ENCODE measurements around the gene FLNC. TPM values are rescaled to one million over a fixed set of nuclear protein-coding genes. Genes with fewer than 3 reads are reported as not detected.

Gene FLNC
- total RNA-seq, 1 donor from 2014 or later: 31.9 TPM

GRCh38 chr7:128892521-128893250 lies 62.5 kb downstream of the FLNC start:
- Histone ChIP-seq H3K36me3 (no peaks in the 10 kb centered on the region), H3K9me3 (no peaks in the 10 kb centered on the region), H3K27me3 (no peaks in the 10 kb centered on the region), H3K4me1 (peaks cover 28% of the 10 kb centered on the region), H3K4me3 (no peak overlapping the region), H3K27ac (no peak overlapping the region)
- intact Hi-C loops (cut with DNase I): no loop called here
- TF ChIP-seq POLR2AphosphoS5 (IDR thresholded peaks at IDR 0.05; ENCODE audit: insufficient read depth in 1 of 2, low read depth in 1 of 2): no peak
- no peak for TF ChIP-seq CTCF (IDR thresholded peaks at IDR 0.05)
- TF ChIP-seq POLR2A (IDR thresholded peaks at IDR 0.05): no peak
- no peak for DNase-seq (ENCODE audit: extremely low spot score in 2 of 2)

GRCh38 chr7:128893251-128894100 lies 63.3 kb downstream of the FLNC start:
- TF ChIP-seq CTCF (IDR thresholded peaks at IDR 0.05) (no peak), POLR2AphosphoS5 (IDR thresholded peaks at IDR 0.05; ENCODE audit: insufficient read depth in 1 of 2, low read depth in 1 of 2) (no peak), POLR2A (IDR thresholded peaks at IDR 0.05) (no peak)

GRCh38 chr7:128894101-128894440 lies 63.9 kb downstream of the FLNC start:
- H3K36me3 ChIP-seq: no peaks in the 10 kb centered on the region
- no peak overlapping the region for H3K27ac ChIP-seq
- no peak for DNase-seq (ENCODE audit: extremely low spot score in 2 of 2)
- H3K27me3 ChIP-seq: no peaks in the 10 kb centered on the region
- intact Hi-C loops (cut with DNase I): no loop called here
- H3K4me3 ChIP-seq: no peak overlapping the region
- H3K4me1 ChIP-seq: peaks cover 28% of the 10 kb centered on the region
- no peaks in the 10 kb centered on the region for H3K9me3 ChIP-seq
- TF ChIP-seq POLR2AphosphoS5 (IDR thresholded peaks at IDR 0.05; ENCODE audit: insufficient read depth in 1 of 2, low read depth in 1 of 2): no peak
- no peak for TF ChIP-seq POLR2A (IDR thresholded peaks at IDR 0.05)
- no peak for TF ChIP-seq CTCF (IDR thresholded peaks at IDR 0.05)

More at GRCh38 chr7:128893251-128894100, 63.3 kb downstream of the FLNC start:
- no peaks in the 10 kb centered on the region for H3K27me3 ChIP-seq
- H3K4me1 ChIP-seq: peaks cover 28% of the 10 kb centered on the region
- intact Hi-C loops (cut with DNase I): no loop called here
- no peak overlapping the region for H3K27ac ChIP-seq
- no peaks in the 10 kb centered on the region for H3K9me3 ChIP-seq
- no peak overlapping the region for H3K4me3 ChIP-seq
- no peaks in the 10 kb centered on the region for H3K36me3 ChIP-seq
- DNase-seq (ENCODE audit: extremely low spot score in 2 of 2): no peak

- intact Hi-C loops (cut with DNase I): no loop called here
- H3K27ac ChIP-seq: no peak overlapping the region
- no peak overlapping the region for H3K4me3 ChIP-seq
- H3K4me1 ChIP-seq: peaks cover 28% of the 10 kb centered on the region
- TF ChIP-seq CTCF (IDR thresholded peaks at IDR 0.05): no peak
- no peak for TF ChIP-seq POLR2AphosphoS5 (IDR thresholded peaks at IDR 0.05; ENCODE audit: insufficient read depth in 1 of 2, low read depth in 1 of 2)
- no peak for TF ChIP-seq POLR2A (IDR thresholded peaks at IDR 0.05)
- H3K36me3 ChIP-seq: no peaks in the 10 kb centered on the region
- no peak for DNase-seq (ENCODE audit: extremely low spot score in 2 of 2)
- H3K9me3 ChIP-seq: no peaks in the 10 kb centered on the region
- no peaks in the 10 kb centered on the region for H3K27me3 ChIP-seq
These were observed 65.1 kb downstream of the FLNC start for GRCh38 chr7:128895320-128895719.

GRCh38 chr7:128899392-128899791 lies 69.2 kb downstream of the FLNC start:
- TF ChIP-seq POLR2AphosphoS5 (IDR thresholded peaks at IDR 0.05; ENCODE audit: insufficient read depth in 1 of 2, low read depth in 1 of 2) (no peak), CTCF (IDR thresholded peaks at IDR 0.05) (no peak), POLR2A (IDR thresholded peaks at IDR 0.05) (no peak)
- intact Hi-C loops (cut with DNase I): no loop called here
- Histone ChIP-seq H3K4me1 (peaks cover 7% of the 10 kb centered on the region), H3K4me3 (no peak overlapping the region), H3K27ac (no peak overlapping the region), H3K9me3 (no peaks in the 10 kb centered on the region), H3K27me3 (no peaks in the 10 kb centered on the region), H3K36me3 (no peaks in the 10 kb centered on the region)
- DNase-seq (ENCODE audit: extremely low spot score in 2 of 2): no peak
